ENCODE measurements around the gene IQCN.

The IQCN gene

GRCh38 chr19:18274219-18274780 lies at the start of gene IQCN:
Gene IQCN, minus strand, starts transcription at chr19:18274452. Its CDS starts 4,974 bp downstream, at chr19:18269478.
- no peak for DNase-seq (ENCODE audit: low spot score)

DNA sequence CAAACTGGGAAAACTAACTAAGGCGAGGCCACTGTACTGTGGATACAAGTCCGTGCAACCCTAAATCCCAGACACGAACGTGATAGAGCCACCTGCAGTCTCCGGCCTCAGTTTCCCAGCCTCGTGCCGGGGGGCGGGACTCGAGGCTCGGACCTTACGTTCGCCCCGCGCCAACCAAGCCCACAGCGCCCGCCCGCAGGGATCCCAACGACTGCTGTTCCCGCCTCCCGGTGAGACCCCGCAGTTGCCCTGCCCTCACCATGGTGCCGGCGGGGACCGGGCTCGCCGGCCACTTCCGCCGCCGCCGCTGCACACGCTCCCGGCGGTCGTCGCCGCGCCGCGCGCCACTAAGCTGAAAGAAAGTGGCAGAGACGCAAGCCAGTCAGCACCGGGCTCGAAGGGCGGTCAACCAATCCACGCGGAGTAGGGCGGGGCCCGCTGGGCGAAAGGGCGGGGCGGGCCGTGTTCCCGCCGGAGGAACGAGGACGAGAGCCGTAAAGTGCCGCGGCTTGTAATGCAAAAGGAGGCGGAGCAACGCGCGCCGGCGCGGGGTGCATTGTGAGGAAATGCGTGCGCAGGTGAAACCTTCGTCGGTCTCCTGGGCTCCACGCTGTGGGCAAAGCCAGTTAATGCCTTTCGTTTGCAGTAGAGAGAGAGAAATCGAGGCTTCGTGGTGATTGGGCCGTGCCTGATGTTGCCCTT lies 48.7 kb upstream of the IQCN start, which contains the start of gene LSM4:
LSM4 (minus strand) TSS at position 318 of the 702 bp plus-strand sequence; CDS start at position 262, 56 bp downstream.
- DNase-seq (ENCODE audit: low spot score): peak; percentile 100

DNA sequence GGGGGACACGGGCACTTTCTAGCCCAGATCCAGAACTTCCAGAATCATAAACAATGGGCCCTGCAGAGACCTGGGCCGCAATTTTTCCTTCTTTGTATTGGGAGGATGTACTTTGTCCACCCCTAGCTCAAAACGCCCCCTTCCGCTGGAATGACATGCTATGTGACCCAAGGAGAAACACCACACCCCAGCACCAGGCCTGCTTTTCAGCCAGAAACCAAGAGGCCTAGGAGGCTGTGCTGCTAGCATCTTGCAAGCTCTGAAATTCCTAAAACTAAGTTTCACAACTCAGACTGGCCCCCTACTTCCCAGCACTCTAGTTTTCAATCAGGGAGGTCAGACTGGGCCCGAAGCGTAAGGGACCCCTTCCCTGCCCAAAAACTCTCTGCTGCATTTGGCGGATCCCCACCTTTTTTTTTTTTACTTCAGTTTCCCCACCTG lies 48.1 kb upstream of the IQCN start:
- peak; percentile 32 for DNase-seq (ENCODE audit: low spot score)

GRCh38 chr19:18321734-18322102 lies 47.5 kb upstream of the IQCN start:
- peak; percentile 42 for DNase-seq (ENCODE audit: low spot score)

DNA sequence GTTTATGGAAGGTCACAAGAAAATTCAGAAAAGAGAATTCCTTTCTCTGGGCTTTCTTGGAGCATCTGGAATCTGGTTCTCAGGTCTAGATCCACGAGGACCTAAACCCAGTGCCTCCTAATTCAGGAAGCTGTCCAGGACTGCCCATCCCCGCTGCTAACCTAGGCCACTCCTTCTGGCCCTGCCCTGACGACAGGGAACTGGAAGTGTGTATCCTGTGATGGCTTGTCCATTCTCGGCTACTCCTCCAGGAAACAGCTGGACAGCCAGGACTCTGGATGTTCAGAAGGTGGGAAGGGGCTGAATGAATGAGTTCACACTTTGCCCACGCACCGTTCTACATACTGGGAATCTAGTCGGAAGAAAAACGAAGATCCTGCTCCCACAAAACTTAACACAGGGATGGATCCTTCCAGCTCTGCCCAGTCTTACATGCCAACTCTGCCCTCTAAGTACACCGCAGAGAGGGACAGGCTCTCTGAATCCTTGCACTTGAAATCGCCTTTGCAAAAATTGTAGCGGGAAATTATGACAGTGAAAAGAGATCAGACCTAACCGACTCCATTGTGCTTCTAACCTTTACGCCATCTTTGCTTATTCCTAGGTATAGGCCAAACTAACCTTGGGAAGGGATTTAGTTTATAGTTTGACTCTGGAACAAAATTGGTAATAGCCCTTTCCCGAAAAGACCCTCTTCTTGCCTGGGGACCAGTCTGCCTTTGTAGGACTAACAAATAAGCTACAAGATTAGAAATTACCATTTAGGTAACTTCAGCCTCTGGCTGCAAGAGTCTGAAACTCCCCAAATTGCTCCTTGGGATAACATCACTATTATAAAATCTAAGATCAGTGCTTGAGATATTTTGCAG lies 46.8 kb upstream of the IQCN start:
- DNase-seq (ENCODE audit: low spot score): no peak

DNA sequence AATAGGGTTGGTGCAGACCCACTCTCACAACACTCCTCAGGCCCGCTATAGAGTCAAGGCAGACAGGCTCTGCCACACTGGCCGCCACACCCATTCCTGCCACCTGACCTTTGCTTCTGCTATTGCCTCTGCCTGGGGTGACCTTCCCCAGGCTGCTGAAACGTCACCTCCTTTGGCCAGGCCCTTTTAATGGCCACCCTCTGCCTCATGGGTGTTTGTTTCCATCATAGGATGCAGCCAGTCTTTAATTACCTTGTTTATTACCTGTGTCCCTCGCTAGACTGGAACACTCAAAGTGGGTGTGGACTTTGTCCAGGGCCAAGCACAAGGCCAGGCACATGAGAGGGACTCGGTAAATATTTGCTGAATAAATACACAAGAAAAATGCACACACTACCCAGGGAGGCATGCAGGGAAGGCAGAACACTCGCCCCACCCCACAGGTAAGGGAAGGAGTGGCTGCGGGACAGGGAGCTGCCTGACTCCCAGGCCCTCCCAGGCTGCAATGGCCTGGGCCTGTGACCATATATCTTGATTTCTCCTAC lies 45.4 kb upstream of the IQCN start:
- no peak for DNase-seq (ENCODE audit: low spot score)

DNA sequence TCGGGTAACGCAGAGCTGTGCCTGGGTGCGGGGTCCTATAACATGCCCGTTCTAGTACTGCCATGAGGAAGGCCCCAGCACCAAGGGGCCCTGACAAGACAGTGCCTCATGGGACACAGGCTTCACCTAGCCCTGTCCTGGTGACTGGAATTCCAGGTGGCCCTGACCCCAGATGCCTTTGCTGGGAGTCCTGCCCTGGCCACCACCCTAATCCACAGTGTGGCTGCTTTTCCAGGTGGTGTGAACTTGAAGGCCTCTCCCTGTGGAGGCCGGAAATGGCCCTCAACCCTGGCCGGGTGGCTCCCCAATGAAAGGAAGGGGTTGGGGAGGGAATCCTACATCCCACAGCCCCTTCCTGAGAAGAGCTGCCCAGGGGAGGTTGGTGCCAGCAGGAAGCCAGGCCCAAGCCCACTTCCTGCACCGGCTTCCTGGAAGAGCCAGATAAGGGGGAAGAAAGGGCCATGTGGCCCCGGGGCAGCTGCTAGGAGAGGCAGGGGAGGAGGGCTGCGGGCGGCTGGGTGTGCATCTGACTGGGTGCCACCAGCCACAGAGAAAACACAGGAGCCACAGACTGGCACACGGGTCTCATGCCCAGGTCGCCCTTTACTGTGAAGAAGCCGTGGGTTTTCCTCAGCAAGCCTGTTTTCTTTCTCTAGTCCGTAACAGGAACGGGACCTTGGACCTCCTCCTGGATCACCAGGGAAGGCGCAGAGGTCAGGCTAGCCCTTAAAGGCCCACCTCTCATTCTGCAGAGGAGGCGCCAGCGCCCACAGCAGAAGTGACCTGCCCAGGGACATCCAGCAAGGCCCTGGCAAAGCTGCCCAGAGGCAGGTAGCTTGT lies 43.9 kb upstream of the IQCN start:
- peak; percentile 65 for DNase-seq (ENCODE audit: low spot score)

DNA sequence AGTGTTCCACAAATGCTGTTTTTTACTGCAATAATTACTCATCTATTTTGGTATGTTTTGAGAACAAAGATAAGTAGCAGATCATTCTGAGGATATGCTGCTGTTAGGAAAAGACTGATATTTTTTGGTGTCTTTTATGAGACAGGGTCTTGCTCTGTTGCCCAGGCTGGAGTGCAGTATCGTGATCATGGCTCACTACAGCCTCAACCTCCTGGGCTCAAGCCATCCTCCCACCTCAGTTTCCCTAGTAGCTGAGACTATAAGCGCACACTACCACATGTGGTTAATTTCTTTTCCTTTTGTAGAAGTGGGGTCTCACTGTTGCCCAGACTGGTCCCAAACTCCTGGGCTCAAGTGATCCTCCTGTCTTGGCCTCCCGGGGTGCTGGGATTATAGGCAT lies 39.1 kb upstream of the IQCN start:
- DNase-seq (ENCODE audit: low spot score): no peak

GRCh38 chr19:18312092-18312534 lies 37.9 kb upstream of the IQCN start:
- DNase-seq (ENCODE audit: low spot score): no peak

DNA sequence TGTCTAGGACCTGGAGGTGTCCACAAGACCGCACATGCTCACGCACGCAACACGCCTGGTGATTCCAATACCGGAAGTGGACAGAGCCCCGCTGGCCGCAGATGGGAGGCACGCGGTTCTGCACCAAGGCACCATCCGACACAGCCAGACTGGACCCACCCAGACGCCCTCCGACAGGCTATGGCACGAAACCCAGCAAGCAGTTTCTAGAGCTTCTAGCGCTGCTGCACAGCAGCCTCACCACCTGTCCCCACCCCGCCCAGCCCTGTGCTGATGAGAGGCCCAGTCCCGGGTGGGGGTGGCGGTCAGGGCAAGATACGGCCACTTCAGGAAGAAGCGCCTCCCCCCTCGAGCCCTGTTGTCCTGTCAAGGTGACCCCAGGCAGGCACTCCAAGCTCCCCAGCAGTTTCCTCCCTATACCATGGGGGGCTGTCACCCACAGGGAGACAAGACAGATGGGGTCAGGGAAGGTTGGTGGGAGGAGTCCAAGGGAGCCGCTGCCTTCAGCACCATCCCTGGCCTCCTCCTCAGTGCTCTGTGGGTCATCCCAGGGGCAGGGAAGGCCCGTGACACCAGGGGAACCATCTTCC lies 37.3 kb upstream of the IQCN start:
- no peak for DNase-seq (ENCODE audit: low spot score)

GRCh38 chr19:18310966-18311365 lies 36.7 kb upstream of the IQCN start:
- no peak for DNase-seq (ENCODE audit: low spot score)

DNA sequence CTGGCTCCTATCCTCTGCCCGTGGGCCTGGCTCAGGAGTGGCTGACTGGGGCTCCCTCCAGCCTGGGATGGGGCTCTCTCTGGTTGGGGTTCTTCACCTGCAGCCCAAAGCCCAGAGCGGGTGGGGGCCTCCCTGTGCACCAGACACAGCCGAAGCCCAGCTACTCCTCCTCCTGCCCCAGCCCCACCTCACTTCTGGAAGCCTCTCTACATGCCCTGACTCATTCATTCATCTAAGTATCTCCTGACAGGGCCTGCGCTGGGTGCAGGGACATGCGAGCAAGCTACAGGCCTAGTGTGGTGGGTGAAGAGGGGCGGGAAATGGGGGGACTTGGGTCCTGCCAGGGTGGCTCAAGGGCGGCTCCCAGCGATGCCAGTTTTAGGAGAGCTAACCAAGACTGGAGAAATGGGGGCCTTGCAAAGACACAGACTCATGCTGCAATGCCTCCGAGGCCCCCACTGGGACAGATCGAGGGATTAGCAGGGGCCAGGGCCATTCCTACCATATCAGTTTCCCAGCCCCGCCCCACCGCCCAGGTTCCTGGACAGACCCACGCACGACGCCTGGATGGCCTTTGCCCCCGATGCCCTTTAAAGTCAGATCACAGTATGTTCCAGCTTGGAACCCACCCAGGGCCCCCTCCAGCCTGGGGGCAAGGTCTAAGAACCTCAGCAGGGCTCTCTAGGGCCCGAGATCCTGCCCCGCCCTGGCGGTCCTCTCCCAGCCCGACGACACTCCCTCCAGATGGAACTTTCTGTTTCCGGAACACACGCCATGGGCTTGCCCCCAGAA lies 36.1 kb upstream of the IQCN start:
- DNase-seq (ENCODE audit: low spot score): no peak

DNA sequence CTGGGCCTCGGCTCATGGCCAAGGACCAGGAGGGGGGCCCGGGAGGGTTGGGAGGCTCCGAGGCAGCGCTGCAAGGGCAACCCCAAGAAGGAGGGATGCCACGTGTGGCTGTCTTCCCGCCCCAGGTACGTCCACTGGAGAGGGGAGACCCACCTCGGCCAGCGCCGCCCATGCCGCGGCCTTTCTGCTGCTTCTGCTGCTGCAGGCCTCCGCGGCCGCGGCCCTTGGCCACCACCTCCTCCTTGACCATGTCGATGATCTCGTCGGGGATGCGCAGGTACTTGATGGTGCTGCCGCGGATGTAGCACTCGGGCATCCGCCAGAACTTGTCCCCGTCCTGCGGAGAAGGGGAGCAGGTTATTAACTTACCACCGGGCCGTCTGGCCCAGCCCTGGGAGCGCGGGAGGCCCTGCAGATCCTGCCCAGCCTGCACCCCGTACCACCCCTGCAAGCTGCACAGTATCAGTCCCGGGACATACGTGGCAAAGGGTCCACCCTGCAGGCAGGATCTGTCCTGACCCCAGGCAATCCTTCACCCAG lies 35.3 kb upstream of the IQCN start:
- no peak for DNase-seq (ENCODE audit: low spot score)

DNA sequence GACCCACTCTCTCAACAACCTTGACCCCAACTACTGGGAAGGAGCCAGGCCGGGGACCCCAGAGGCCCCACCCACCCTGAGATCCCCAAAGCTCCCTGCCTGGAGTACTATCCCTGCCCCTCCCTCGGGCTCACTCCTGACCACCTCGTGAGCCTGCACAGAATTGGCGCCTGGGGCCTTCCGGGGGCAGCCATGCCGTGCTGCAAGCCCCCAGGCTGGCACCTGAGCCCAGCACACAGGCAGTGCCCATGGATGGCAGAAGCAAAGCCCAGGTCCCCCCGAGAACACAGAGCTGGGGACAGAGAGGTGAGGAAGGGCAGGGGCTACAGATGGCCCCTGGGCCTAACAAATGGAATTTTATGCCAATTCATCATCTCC lies 34.7 kb upstream of the IQCN start:
- DNase-seq (ENCODE audit: low spot score): no peak

- DNase-seq (ENCODE audit: low spot score): no peak
Measured at GRCh38 chr19:18308051-18308947, 34.0 kb upstream of the IQCN start.

DNA sequence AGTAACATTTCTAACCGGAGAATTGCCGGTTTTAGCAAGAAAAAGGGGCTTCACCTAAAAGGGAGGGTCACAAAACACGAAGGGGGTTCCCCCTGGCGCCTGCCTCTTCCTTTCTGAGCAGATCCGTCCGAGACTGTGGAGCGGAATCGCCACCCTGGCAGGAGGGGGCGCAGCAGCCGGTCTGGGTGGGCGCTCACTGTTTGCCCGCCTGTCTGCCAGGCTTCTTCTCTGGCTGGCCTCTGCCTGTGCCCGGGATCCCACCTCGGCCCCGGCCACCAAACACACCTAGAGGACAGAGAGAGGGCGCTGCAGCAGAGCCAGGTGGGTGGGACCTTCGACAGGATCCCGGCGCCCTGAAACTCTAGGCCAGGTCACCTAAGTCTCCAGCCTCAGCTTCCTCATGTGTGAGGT lies 33.0 kb upstream of the IQCN start:
- peak; percentile 60 for DNase-seq (ENCODE audit: low spot score)

DNA sequence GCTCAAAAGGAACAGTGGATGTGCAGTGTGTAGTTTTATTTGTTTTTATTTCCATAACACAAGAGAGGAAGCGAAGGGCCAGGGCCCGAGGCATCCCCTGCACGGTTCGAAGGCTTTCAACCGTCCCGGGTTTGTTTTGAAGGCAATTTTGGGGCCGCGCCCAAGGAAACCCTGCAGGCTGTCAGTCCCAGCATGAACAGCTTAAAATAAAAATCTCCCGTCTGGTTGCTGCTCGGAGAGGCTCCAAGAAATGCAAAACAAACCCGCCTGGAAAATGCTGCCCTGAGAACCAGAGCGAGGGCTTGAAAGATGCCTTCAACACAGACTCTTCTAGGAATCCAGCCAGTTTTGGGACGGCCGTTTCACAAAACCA lies 32.6 kb upstream of the IQCN start:
- no peak for DNase-seq (ENCODE audit: low spot score)

DNA sequence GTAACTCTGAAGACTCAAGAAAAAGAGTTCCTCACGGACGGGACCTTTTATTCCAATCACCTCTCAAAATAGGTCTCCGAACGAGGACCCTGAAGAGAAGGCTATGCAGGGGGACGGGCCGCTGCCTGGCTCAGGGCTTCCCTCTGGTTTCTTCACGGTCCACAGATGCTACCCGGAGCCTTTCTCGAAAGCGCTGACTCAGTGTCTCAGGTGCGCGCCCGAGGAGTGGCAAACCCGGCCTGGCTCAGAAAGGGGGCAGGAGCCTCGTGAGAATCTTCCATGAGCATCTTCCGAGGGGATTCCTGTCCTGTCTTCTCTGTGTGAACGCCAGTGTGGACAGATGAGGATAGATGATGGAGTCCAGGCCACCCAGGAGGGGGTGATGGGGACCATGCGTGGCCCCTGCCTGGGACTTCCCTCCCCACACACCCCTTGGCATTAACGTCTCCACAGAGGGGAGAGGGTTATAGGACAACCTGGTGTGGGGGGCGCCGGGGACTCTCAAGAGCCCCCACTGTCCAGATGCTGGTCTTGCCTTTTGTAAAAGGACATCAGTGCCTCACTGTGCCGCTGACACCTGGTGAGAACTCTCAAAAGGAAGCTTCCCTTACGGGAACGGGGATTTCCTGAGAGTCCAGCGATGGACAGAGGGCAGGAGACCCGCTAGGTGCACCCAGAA lies 32.1 kb upstream of the IQCN start:
- DNase-seq (ENCODE audit: low spot score): no peak

All from CD4-positive, alpha-beta T cell treated with Interleukin-2 at 100 ng/mL for 4 hours (primary cell).